SK-N-SH (cell line): Measurements from ENCODE around the gene RPP25. TPM values are rescaled to one million over a fixed set of nuclear protein-coding genes. Genes with fewer than 3 reads are reported as not detected.

Experiments
- CTCF ChIA-PET: fragments of 300-600, 350-600 bp; formaldehyde crosslinking; extraction: SDS; loops from one replicate; lab custom pipeline; 2021; lab: Yijun Ruan, JAX
- POLR2A ChIA-PET: fragments of 350-600 bp; sonication (Branson Sonifier 250); formaldehyde crosslinking; extraction: SDS; loops from one replicate; lab custom pipeline; 2020; ENCODE audit warnings: antibody characterized with exemption, inconsistent platforms; lab: Yijun Ruan, JAX
- DNase-seq: peaks from one replicate; pipeline ENCODE4 v3.0.0; 2012
- H2AFZ ChIP-seq: fragments of 200-600 bp; sonication (generic); 2 replicates; pipeline ENCODE4 v1.8.1; 2016; ENCODE audit warnings: antibody characterized with exemption, mild to moderate bottlenecking, low read depth
- H3F3A ChIP-seq: fragments of 200-600 bp; sonication (generic); replicated peaks from 2 replicates; pipeline ENCODE3; 2016; ENCODE audit warnings: antibody characterized with exemption, mild to moderate bottlenecking; ENCODE audit not compliant: insufficient read depth
- H3K27ac ChIP-seq, 2 experiments: fragments of 200-500 bp in 1 of 2; fragments of 200-600 bp in 1 of 2; sonication (Bioruptor generic) in 1 of 2; sonication (generic), shearing (Covaris generic) in 1 of 2; 2 replicates each; pipeline versions ENCODE4 v1.5.1 to v1.6.1; 2014 to 2016; ENCODE audit warnings: low read depth in 2 of 2, inconsistent platforms in 1 of 2, low read length in 1 of 2, mild to moderate bottlenecking in 1 of 2, mixed read lengths in 1 of 2
- H3K27me3 ChIP-seq: fragments of 200-600 bp; sonication (generic), shearing (Covaris generic); 2 replicates; pipeline ENCODE4 v1.6.1; 2016; ENCODE audit warnings: mixed run types; ENCODE audit not compliant: insufficient read depth
- H3K36me3 ChIP-seq, 2 experiments: fragments of 200-500 bp in 1 of 2; fragments of 200-600 bp in 1 of 2; sonication (Bioruptor generic) in 1 of 2; sonication (generic) in 1 of 2; replicated peaks in 1 of 2; 2 replicates each; pipeline versions ENCODE3 to v1.5.1; 2014 to 2016; ENCODE audit warnings: low read length in 1 of 2, mild to moderate bottlenecking in 1 of 2; ENCODE audit not compliant: insufficient read depth in 2 of 2, control insufficient read depth in 1 of 2
- H3K4me1 ChIP-seq, 2 experiments: fragments of 200-500 bp in 1 of 2; fragments of 200-600 bp in 1 of 2; sonication (Bioruptor generic) in 1 of 2; sonication (generic), shearing (Covaris generic) in 1 of 2; 2 replicates each; pipeline versions ENCODE4 v1.5.1 to v1.6.1; 2014 to 2016; ENCODE audit warnings: low read depth in 1 of 2, low read length in 1 of 2, mixed run types in 1 of 2; ENCODE audit not compliant: insufficient read depth in 2 of 2, control insufficient read depth in 1 of 2
- H3K4me2 ChIP-seq: fragments of 200-600 bp; sonication (generic), shearing (Covaris generic); 2 replicates; pipeline ENCODE4 v1.6.1; 2017; ENCODE audit warnings: mixed run types
- H3K4me3 ChIP-seq, 2 experiments: fragments of 200-500 bp in 1 of 2; fragments of 200-600 bp in 1 of 2; sonication (Bioruptor generic) in 1 of 2; sonication (generic), shearing (Covaris generic) in 1 of 2; 2 replicates each; pipeline versions ENCODE4 v1.5.1 to v1.8.1; 2014 to 2016; ENCODE audit warnings: low read depth in 2 of 2, inconsistent platforms in 1 of 2, low read length in 1 of 2, mild to moderate bottlenecking in 1 of 2, mixed read lengths in 1 of 2, moderate library complexity in 1 of 2
- H3K79me2 ChIP-seq: fragments of 200-600 bp; sonication (generic); 2 replicates; pipeline ENCODE4 v1.8.1; 2017; ENCODE audit warnings: mild to moderate bottlenecking; ENCODE audit not compliant: insufficient read depth
- H3K9ac ChIP-seq: fragments of 200-600 bp; sonication (generic); 2 replicates; pipeline ENCODE4 v1.6.1; 2017; ENCODE audit warnings: mixed run types
- H3K9me2 ChIP-seq: fragments of 200-600 bp; sonication (generic); 2 replicates; pipeline ENCODE4 v1.6.1; 2017; ENCODE audit warnings: mixed run types
- H3K9me3 ChIP-seq: fragments of 200-600 bp; sonication (generic); 2 replicates; pipeline ENCODE4 v1.6.1; 2017; ENCODE audit warnings: mixed run types, mild to moderate bottlenecking, moderate library complexity
- H4K20me1 ChIP-seq: fragments of 200-600 bp; sonication (generic); 2 replicates; pipeline ENCODE4 v1.6.1; 2017; ENCODE audit warnings: mild to moderate bottlenecking, mixed run types; ENCODE audit not compliant: insufficient read depth
- CHD2 ChIP-seq: fragments of 150-350 bp; IDR thresholded peaks from 2 replicates; pipeline ENCODE4 v1.6.1; 2018; ENCODE audit warnings: low read length; ENCODE audit not compliant: partially characterized antibody
- ELF1 ChIP-seq: IDR thresholded peaks from 2 replicates; pipeline ENCODE4 v1.4.0; 2012
- EP300 ChIP-seq, 2 experiments: IDR thresholded peaks; 2 replicates each; pipeline versions ENCODE4 v1.4.0 to v1.6.1; 2012; ENCODE audit warnings: borderline replicate concordance in 1 of 2, low read depth in 1 of 2, low read length in 1 of 2
- FOSL2 ChIP-seq: IDR thresholded peaks from 2 replicates; pipeline ENCODE4 v1.4.0; 2012; ENCODE audit warnings: low read depth, mild to moderate bottlenecking, moderate library complexity, borderline replicate concordance
- FOXJ3 ChIP-seq: sonication (generic); formaldehyde crosslinking; IDR thresholded peaks from 2 replicates; pipeline ENCODE4 v1.5.1; 2020; ENCODE audit warnings: mild to moderate bottlenecking, missing genetic modification reagents
- GABPA ChIP-seq: IDR thresholded peaks from 2 replicates; pipeline ENCODE4 v1.4.0; 2012; ENCODE audit warnings: low read depth, mild to moderate bottlenecking
- GATA2 ChIP-seq: sonication (generic); formaldehyde crosslinking; IDR thresholded peaks from 2 replicates; pipeline ENCODE4 v1.5.0; 2020; ENCODE audit warnings: mild to moderate bottlenecking, missing genetic modification reagents
- MXI1 ChIP-seq: IDR thresholded peaks from 2 replicates; pipeline ENCODE4 v1.6.1; 2012; ENCODE audit warnings: mild to moderate bottlenecking, low read depth, low read length, improper control_type of control experiment
- NFIC ChIP-seq: IDR thresholded peaks from 2 replicates; pipeline ENCODE4 v1.4.0; 2012; ENCODE audit warnings: borderline replicate concordance
- NRF1 ChIP-seq: IDR thresholded peaks from 2 replicates; pipeline ENCODE4 v1.6.1; 2012; ENCODE audit warnings: low read depth, mild to moderate bottlenecking, low read length
- RAD21 ChIP-seq: IDR thresholded peaks from 2 replicates; pipeline ENCODE4 v1.6.1; 2012; ENCODE audit warnings: mild to moderate bottlenecking, low read length
- RCOR1 ChIP-seq: fragments of 150-350 bp; IDR thresholded peaks from 2 replicates; pipeline ENCODE4 v1.6.1; 2017; ENCODE audit warnings: antibody characterized with exemption, low read length
- TAF1 ChIP-seq: IDR thresholded peaks from 2 replicates; pipeline ENCODE4 v1.6.1; 2012; ENCODE audit warnings: low read depth, mild to moderate bottlenecking, low read length, moderate library complexity, borderline replicate concordance
- TCF12 ChIP-seq: IDR thresholded peaks from 2 replicates; pipeline ENCODE4 v1.4.0; 2012
- TEAD4 ChIP-seq: IDR thresholded peaks from 2 replicates; pipeline ENCODE4 v1.4.0; 2012; ENCODE audit warnings: mild to moderate bottlenecking, borderline replicate concordance; ENCODE audit not compliant: insufficient read depth
- WGBS: methylation state at CpG from one replicate; pipeline ENCODE4 v1.1.6; 2017; ENCODE audit warnings: low lambda C conversion rate; 5-methylcytosine and 5-hydroxymethylcytosine counted together
- polyA plus RNA-seq, 3 experiments: library from polyadenylated mRNA; depleted of rRNA; stranded (reverse); fragments of >200 nt; gene quantifications; 2 replicates each; pipeline ENCODE4 v1.2.3, GENCODE V29; 2012
- TF ChIP-seq, protein P1 (sequence below): IDR thresholded peaks from 2 replicates; pipeline ENCODE4 v1.4.0; 2012; ENCODE audit warnings: low read depth, borderline replicate concordance
- TF ChIP-seq, protein P2 (sequence below): IDR thresholded peaks from 2 replicates; pipeline ENCODE4 v1.4.0; 2012; ENCODE audit warnings: low read depth, borderline replicate concordance
- TF ChIP-seq, protein P3 (sequence below): IDR thresholded peaks from 2 replicates; pipeline ENCODE4 v1.6.1; 2012; ENCODE audit warnings: mild to moderate bottlenecking, low read depth, low read length, moderate library complexity
- TF ChIP-seq, protein P4 (sequence below): fragments of 150-350 bp; IDR thresholded peaks from 2 replicates; pipeline ENCODE4 v1.6.1; 2016; ENCODE audit warnings: mild to moderate bottlenecking, low read depth, low read length

The RPP25 gene
- polyA plus RNA-seq, 1 of the 3 experiments (the other 2 are of a cell fraction) = 1.7 TPM

DNA sequence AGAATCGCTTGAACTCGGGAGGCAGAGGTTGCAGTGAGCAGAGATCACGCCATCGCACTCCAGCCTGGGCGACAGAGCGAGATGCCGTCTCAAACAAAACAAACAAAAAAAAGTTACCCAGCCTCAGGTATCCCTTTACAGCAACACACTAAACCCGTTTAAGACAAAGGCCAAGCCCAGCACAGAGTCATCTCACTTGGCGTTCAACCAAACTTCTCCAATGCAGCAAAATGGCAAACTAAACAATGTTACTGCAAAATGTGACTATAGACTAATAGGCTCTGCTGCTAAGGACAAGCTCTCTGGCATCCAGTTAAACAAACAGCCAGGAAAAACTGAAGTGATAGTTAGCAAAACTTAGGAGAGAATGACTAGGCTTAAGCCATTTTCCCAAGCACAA is 43.5 kb downstream of the RPP25 start:
- CTCF ChIA-PET = interaction anchor here (0.8 to 5.0 kb wide), 5 partner anchors 9 to 439 kb away, joined by 3 to 32 read pairs (median 4); no protein-coding TSS in a partner anchor
- Histone ChIP-seq H3K4me1 (no peaks in the 10 kb centered on the region), H3K9ac (no peak overlapping the region), H3F3A (peaks cover 10% of the 10 kb centered on the region), H3K9me2 (no peaks in the 10 kb centered on the region)
- WGBS = 94% methylated on average over 9 of the region's 9 CpGs
- no peak for DNase-seq
- no peak for TF ChIP-seq CHD2
- TF ChIP-seq, protein P1, sequence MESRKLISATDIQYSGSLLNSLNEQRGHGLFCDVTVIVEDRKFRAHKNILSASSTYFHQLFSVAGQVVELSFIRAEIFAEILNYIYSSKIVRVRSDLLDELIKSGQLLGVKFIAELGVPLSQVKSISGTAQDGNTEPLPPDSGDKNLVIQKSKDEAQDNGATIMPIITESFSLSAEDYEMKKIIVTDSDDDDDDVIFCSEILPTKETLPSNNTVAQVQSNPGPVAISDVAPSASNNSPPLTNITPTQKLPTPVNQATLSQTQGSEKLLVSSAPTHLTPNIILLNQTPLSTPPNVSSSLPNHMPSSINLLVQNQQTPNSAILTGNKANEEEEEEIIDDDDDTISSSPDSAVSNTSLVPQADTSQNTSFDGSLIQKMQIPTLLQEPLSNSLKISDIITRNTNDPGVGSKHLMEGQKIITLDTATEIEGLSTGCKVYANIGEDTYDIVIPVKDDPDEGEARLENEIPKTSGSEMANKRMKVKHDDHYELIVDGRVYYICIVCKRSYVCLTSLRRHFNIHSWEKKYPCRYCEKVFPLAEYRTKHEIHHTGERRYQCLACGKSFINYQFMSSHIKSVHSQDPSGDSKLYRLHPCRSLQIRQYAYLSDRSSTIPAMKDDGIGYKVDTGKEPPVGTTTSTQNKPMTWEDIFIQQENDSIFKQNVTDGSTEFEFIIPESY = no peak
- TF ChIP-seq FOSL2 = no peak
- no peak for TF ChIP-seq TAF1
- TF ChIP-seq, protein P2, sequence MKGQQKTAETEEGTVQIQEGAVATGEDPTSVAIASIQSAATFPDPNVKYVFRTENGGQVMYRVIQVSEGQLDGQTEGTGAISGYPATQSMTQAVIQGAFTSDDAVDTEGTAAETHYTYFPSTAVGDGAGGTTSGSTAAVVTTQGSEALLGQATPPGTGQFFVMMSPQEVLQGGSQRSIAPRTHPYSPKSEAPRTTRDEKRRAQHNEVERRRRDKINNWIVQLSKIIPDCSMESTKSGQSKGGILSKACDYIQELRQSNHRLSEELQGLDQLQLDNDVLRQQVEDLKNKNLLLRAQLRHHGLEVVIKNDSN = no peak
- TF ChIP-seq RAD21 = no peak
- no peak for TF ChIP-seq ELF1
- TF ChIP-seq FOXJ3 (CRISPR knock-in tag) = no peak
- no peak for TF ChIP-seq TEAD4
- TF ChIP-seq MXI1 = no peak
- no peak for TF ChIP-seq NFIC
- TF ChIP-seq, all 33 proteins: peak for 0
- Histone ChIP-seq H3K27me3 (no peaks in the 10 kb centered on the region), H3K79me2 (no peaks in the 10 kb centered on the region), H3K27ac (no peak overlapping the region), H3K9me3 (no peaks in the 10 kb centered on the region), H3K4me2 (no peak overlapping the region), H4K20me1 (no peaks in the 10 kb centered on the region), H3K4me3 (no peak overlapping the region), H3K36me3 (peaks cover 5 to 21% of the 10 kb centered on the region in 2 experiments), H2AFZ (no peak overlapping the region)
- POLR2A ChIA-PET = interaction anchor here (1.5 kb wide), 1 partner anchor 11 kb away, joined by 4 read pairs; no protein-coding TSS in a partner anchor

DNA sequence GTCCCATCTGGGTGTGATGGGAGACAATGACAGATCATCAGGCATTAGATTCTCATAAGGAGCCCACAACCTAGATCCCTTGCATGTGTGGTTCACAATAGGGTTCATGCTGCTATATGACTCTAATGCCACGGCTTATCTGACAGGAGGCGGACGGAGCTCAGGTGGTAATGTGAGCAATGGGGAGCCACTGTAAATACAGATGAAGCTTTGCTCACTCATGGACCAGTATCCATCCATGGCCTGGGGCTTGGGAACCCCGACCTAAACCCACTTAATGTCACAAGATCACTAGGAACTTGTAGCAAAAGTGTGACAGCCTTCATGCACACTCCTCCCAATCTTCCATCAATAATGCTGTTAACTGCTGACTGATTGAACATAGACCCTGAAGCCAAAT is 47.9 kb downstream of the RPP25 start:
- TF ChIP-seq NRF1 (no peak), TEAD4 (no peak), RCOR1 (no peak), TCF12 (no peak), GABPA (no peak), EP300 (IDR thresholded peaks at IDR 0.05; ENCODE audit: borderline replicate concordance in 1 of 2, low read depth in 1 of 2, low read length in 1 of 2) (no peak), GATA2 (CRISPR knock-in tag) (no peak), TAF1 (no peak)
- TF ChIP-seq, protein P3, sequence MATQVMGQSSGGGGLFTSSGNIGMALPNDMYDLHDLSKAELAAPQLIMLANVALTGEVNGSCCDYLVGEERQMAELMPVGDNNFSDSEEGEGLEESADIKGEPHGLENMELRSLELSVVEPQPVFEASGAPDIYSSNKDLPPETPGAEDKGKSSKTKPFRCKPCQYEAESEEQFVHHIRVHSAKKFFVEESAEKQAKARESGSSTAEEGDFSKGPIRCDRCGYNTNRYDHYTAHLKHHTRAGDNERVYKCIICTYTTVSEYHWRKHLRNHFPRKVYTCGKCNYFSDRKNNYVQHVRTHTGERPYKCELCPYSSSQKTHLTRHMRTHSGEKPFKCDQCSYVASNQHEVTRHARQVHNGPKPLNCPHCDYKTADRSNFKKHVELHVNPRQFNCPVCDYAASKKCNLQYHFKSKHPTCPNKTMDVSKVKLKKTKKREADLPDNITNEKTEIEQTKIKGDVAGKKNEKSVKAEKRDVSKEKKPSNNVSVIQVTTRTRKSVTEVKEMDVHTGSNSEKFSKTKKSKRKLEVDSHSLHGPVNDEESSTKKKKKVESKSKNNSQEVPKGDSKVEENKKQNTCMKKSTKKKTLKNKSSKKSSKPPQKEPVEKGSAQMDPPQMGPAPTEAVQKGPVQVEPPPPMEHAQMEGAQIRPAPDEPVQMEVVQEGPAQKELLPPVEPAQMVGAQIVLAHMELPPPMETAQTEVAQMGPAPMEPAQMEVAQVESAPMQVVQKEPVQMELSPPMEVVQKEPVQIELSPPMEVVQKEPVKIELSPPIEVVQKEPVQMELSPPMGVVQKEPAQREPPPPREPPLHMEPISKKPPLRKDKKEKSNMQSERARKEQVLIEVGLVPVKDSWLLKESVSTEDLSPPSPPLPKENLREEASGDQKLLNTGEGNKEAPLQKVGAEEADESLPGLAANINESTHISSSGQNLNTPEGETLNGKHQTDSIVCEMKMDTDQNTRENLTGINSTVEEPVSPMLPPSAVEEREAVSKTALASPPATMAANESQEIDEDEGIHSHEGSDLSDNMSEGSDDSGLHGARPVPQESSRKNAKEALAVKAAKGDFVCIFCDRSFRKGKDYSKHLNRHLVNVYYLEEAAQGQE = no peak
- TF ChIP-seq, protein P4, sequence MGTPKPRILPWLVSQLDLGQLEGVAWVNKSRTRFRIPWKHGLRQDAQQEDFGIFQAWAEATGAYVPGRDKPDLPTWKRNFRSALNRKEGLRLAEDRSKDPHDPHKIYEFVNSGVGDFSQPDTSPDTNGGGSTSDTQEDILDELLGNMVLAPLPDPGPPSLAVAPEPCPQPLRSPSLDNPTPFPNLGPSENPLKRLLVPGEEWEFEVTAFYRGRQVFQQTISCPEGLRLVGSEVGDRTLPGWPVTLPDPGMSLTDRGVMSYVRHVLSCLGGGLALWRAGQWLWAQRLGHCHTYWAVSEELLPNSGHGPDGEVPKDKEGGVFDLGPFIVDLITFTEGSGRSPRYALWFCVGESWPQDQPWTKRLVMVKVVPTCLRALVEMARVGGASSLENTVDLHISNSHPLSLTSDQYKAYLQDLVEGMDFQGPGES = no peak
- Histone ChIP-seq H4K20me1 (no peaks in the 10 kb centered on the region), H3K79me2 (peaks cover 24% of the 10 kb centered on the region), H3K9ac (no peak overlapping the region), H3K9me3 (no peaks in the 10 kb centered on the region), H3K4me1 (peaks cover 0 to 18% of the 10 kb centered on the region in 2 experiments; a peak in 3 of 4 replicates), H3K27ac (no peak overlapping the region), H3K4me3 (no peak overlapping the region), H3K9me2 (no peaks in the 10 kb centered on the region), H3K4me2 (no peak overlapping the region), H3K27me3 (no peaks in the 10 kb centered on the region), H2AFZ (no peak overlapping the region), H3K36me3 (peaks cover 15 to 16% of the 10 kb centered on the region in 2 experiments), H3F3A (peaks cover 4% of the 10 kb centered on the region)
- DNase-seq = no peak
- 100% methylated on average over 1 of the region's 4 CpGs for WGBS
- POLR2A ChIA-PET = no interaction called here
- CTCF ChIA-PET = interaction anchor here (1.6 kb wide), 1 partner anchor 9 kb away, joined by 3 read pairs; no protein-coding TSS in a partner anchor
